Muscle layer of duodenum (tissue), 2 donors: ENCODE measurements around the gene MFN2.
"Not testable (repeated sequence)": the region's sequence is repeated elsewhere in the genome, so short reads cannot be mapped to it uniquely, and the experiment has no call there.

Source experiments
- H3K27ac ChIP-seq: one replicate; pipeline ENCODE4 v1.7.0; 2013; ENCODE audit warnings: mild to moderate bottlenecking, low read length
- H3K27me3 ChIP-seq: one replicate; pipeline ENCODE4 v1.7.0; 2013; ENCODE audit warnings: low read depth, mild to moderate bottlenecking, control low read depth, low read length
- H3K36me3 ChIP-seq, 2 donors: one replicate each; pipeline ENCODE4 v1.7.0; 2013; ENCODE audit warnings: low read length in 2 of 2, control low read depth in 1 of 2, mild to moderate bottlenecking in 1 of 2; ENCODE audit not compliant: insufficient read depth in 2 of 2, control insufficient read depth in 1 of 2
- H3K4me1 ChIP-seq, 2 donors: one replicate each; pipeline ENCODE4 v1.7.0; 2013; ENCODE audit warnings: low read length in 2 of 2, mild to moderate bottlenecking in 2 of 2, control low read depth in 1 of 2, moderate library complexity in 1 of 2; ENCODE audit not compliant: insufficient read depth in 2 of 2, control insufficient read depth in 1 of 2
- H3K4me3 ChIP-seq, 2 donors: one replicate each; pipeline ENCODE4 v1.7.0; 2013; ENCODE audit warnings: low read length in 2 of 2, low read depth in 1 of 2, mild to moderate bottlenecking in 1 of 2
- H3K9me3 ChIP-seq, 2 donors: one replicate each; pipeline ENCODE4 v1.7.0; 2013; ENCODE audit warnings: low read length in 2 of 2, control low read depth in 1 of 2, mild to moderate bottlenecking in 1 of 2; ENCODE audit not compliant: control insufficient read depth in 1 of 2
- donor health status: healthy.

Gene MFN2

DNA sequence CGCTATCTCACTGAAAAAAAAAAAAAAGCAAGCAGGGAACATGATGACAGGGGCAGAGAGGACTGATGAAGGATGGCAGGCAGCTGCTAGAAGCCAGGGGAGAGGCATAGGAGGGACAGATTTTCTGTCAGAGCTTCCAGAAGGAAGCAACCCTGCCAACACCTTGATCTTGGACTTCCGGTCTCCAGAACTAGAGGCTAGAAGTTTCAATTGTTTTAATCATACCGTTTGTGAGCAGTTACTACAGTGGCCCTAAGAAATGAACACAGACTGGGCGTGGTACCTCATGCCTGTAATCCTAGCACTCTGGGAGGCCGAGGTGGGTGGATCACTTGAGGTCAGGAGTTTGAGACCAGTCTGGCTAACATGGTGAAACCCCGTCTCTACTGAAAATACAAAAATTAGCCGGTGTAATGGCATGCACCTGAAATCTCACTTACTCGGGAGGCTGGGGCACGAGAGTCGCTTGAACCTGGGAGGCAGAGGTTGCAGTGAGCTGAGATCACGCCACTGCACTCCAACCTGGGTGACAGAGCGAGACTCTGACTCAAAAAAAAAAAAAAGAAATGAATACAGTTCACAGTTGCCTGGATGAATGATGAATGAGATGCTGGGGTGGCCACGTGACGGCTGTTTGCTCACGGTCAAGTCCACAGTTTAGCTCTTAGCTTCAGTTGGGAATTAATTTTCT is 64.1 kb downstream of the MFN2 start:
- H3K27ac ChIP-seq, H3K36me3 ChIP-seq, H3K27me3 ChIP-seq, H3K4me1 ChIP-seq, H3K4me3 ChIP-seq, H3K9me3 ChIP-seq: not testable (repeated sequence)

DNA sequence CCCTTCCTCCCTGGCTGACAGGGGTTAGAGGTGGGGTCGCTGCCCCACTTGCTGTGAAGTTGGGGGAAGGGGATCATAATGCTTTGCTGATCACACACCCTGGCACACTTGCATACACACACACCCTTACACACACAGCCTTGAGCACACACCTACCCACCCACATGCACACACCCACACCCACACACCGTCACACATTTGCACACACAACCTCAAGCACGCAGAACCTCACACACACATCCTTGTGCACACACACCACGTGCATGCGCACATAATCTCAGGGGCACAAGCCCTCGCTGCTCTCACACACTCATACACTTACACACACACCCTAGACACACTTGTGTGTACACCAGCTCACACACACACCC is 66.5 kb downstream of the MFN2 start:
- Histone ChIP-seq H3K4me1 (peaks cover 0 to under 1% of the 10 kb centered on the region in 2 donors), H3K36me3 (no peaks in the 10 kb centered on the region), H3K4me3 (no peak overlapping the region), H3K27me3 (no peaks in the 10 kb centered on the region), H3K9me3 (no peaks in the 10 kb centered on the region), H3K27ac (no peak overlapping the region)

DNA sequence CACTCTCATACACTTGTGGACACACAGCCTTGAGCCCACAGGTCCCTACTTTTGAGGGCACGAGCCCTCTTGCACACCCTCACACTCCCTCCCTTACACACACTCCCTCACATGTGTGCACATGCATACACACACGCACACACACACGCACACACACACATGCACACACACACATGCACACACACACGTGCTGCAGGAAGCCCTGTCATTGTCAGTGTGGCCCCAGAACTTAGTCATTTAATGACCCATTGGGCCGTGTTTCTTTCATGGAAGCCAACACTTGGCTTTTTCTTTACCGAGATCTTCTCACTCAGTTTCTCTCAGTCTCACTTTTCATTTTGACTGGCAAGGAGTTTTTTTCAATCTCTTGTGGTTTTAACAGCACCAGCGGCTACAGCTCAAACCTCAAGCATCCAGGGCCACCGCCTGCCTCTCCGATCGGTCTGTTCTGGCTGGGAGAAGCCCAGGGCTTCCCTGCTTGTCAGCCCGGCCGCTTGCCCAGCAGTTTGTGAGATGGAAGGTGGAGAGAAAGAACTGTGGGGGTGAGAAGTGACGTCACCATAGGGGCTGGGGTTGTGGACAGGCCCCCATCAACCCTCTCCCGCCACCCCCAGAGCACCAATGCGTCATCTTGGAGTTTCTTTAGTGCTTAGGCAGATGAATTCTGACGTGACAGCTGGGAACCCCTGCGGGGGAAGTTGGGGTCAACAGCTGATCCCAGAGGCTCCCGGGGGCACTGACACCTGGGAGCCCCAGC is 67.1 kb downstream of the MFN2 start:
- Histone ChIP-seq H3K4me1 (peaks cover 0 to 6% of the 10 kb centered on the region in 2 donors), H3K9me3 (no peaks in the 10 kb centered on the region), H3K27me3 (no peaks in the 10 kb centered on the region), H3K4me3 (no peak overlapping the region), H3K27ac (no peak overlapping the region), H3K36me3 (no peaks in the 10 kb centered on the region)

DNA sequence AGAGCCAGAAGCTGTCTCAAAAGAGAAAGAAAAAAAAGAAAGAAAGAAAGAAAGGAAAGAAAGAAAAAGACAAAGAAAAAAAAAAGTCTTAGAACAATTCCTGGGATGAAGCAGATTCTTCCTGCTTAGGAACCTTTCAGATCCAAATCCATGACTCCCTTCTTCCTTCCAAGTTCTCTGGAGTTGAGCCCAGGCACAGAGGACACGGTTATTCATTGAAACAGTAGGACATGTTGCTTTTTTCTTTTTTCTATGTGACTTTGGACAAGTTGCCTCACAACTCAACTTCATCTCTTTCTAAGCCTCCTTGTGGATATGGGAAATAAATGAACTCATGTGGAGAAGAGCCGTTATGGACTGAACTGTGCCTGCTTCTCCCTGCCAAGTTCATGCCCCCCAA is 68.1 kb downstream of the MFN2 start:
- no peak overlapping the region for H3K27ac ChIP-seq
- no peaks in the 10 kb centered on the region for H3K9me3 ChIP-seq
- no peaks in the 10 kb centered on the region for H3K36me3 ChIP-seq
- peaks cover 0 to 16% of the 10 kb centered on the region in 2 donors for H3K4me1 ChIP-seq
- H3K27me3 ChIP-seq = no peaks in the 10 kb centered on the region
- H3K4me3 ChIP-seq = no peak overlapping the region

DNA sequence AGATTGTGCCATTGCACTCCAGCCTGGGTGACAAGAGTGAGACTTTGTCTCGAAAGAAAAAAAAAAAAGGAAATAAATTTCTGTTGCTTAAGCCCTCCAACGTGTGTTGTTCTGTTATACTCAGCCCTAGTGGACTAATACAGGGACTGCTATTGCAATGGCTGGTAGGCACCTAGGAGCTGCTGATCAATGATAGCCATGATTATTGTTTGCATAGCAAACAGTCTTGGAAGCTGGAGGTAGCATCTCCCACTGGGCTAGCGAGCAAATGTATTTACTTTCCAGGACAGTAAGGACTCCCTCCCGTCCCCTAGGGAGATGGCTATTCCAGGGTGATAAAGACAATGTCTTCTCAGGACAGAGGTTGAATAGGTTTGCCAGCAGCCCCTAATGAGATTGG is 69.4 kb downstream of the MFN2 start:
- Histone ChIP-seq H3K27ac (no peak overlapping the region), H3K27me3 (no peaks in the 10 kb centered on the region), H3K9me3 (no peaks in the 10 kb centered on the region), H3K36me3 (no peaks in the 10 kb centered on the region), H3K4me3 (no peak overlapping the region), H3K4me1 (peaks cover 0 to 23% of the 10 kb centered on the region in 2 donors)

DNA sequence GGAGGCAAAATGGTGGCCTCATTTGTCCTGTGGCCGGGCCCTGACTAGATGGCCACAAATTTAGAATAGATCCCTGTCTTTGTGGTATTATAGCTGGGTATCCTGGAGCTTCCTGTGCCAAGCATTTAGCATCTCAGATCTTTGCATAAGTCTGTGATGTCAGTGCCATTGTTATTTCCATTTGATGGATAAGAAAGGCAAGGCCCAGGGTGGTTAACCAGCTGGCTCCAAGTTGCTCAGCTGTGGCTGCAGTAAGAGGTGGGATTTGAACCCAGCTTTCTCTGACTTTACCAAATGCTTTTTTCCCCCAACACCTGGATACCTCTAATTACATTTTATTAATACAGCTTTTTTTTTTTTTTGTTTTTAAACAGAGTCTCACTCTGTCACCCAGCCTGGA is 71.1 kb downstream of the MFN2 start:
- H3K4me1 ChIP-seq = peaks cover 0 to 23% of the 10 kb centered on the region in 2 donors
- no peaks in the 10 kb centered on the region for H3K9me3 ChIP-seq
- no peaks in the 10 kb centered on the region for H3K36me3 ChIP-seq
- H3K4me3 ChIP-seq = no peak overlapping the region
- no peaks in the 10 kb centered on the region for H3K27me3 ChIP-seq
- no peak overlapping the region for H3K27ac ChIP-seq

- H3K27ac ChIP-seq = no peak overlapping the region
Measured at GRCh38 chr1:12052008-12052573, 71.8 kb downstream of the MFN2 start.

GRCh38 chr1:12052997-12053686 is 72.9 kb downstream of the MFN2 start:
- H3K9me3 ChIP-seq = no peaks in the 10 kb centered on the region
- no peak overlapping the region for H3K4me3 ChIP-seq
- no peak overlapping the region for H3K27ac ChIP-seq
- H3K27me3 ChIP-seq = no peaks in the 10 kb centered on the region
- peaks cover 0 to 23% of the 10 kb centered on the region in 2 donors for H3K4me1 ChIP-seq
- H3K36me3 ChIP-seq = no peaks in the 10 kb centered on the region

More at GRCh38 chr1:12052008-12052573, 71.8 kb downstream of the MFN2 start:
- H3K4me3 ChIP-seq = no peak overlapping the region
- H3K36me3 ChIP-seq = no peaks in the 10 kb centered on the region
- H3K4me1 ChIP-seq = peaks cover 0 to 23% of the 10 kb centered on the region in 2 donors
- no peaks in the 10 kb centered on the region for H3K27me3 ChIP-seq
- no peaks in the 10 kb centered on the region for H3K9me3 ChIP-seq

DNA sequence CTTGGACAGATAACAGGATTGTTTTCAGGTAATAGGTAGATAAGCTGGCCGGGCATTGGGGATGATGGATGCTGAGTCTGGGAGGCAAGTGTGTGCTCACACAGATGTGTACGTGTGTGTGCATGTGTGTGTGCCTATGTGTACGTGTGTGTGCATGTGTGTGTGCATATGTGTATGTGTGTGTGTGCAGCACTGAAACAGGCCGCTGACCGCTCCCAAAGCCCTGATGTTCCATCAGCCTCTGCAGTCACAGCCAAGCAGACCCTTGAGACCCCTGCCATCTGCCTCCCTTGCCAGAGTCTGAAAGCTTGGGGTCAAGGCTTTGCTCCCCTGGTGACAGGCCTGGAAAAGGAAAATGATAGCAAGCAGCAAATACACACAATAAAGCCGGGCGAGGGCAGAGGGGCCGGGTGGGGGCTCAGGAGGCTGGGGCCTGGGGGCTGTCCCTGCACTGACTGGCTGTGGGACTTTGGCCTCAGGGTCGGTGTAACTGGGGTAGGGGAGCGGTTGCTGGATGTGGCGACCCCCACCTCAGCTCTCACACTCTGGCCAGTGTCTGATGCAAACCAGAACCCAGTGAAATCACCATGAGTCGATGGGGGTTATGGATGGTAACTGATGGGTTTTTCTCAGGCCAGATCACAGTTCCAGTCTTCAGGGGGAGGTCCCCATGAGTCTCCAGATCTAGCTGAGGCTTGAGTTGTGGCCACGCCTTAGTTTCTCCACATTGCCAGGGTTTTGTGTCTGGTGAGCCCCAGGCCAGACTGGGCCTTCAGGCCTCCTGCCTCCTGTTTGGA is 73.7 kb downstream of the MFN2 start:
- no peaks in the 10 kb centered on the region for H3K36me3 ChIP-seq
- H3K27ac ChIP-seq = no peak overlapping the region
- no peak overlapping the region for H3K4me3 ChIP-seq
- no peaks in the 10 kb centered on the region for H3K9me3 ChIP-seq
- no peaks in the 10 kb centered on the region for H3K27me3 ChIP-seq
- H3K4me1 ChIP-seq = peaks cover 0 to 23% of the 10 kb centered on the region in 2 donors

DNA sequence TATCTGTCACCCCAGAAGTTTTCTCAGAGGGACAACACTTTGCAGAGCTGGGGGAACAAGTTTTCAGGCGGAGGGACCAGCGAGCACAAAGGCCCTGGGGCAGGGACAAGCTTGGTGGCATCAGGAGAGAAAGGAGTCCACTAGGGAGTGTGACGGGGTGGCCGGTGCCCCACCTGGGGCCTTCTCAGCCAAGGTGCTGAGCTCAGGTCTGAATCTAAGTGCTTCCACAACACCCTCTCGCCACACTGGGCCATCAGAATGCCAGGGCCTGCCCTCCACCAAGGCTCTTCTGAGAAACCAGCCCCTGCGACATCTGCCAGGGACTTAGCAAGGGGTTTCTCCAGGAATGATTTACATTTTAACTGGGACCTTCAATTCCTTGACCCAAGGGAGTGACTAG is 75.0 kb downstream of the MFN2 start:
- H3K9me3 ChIP-seq = peaks cover 0 to 2% of the 10 kb centered on the region in 2 donors
- no peak overlapping the region for H3K27ac ChIP-seq
- no peaks in the 10 kb centered on the region for H3K36me3 ChIP-seq
- no peak overlapping the region for H3K4me3 ChIP-seq
- H3K4me1 ChIP-seq = peaks cover 0 to 23% of the 10 kb centered on the region in 2 donors
- no peaks in the 10 kb centered on the region for H3K27me3 ChIP-seq
